Coronary artery (tissue), 2 donors: ENCODE data around the gene BTBD18.

ENCODE experiments used
- DNase-seq: peaks from one replicate; pipeline ENCODE4 v3.0.0-alpha.2; 2017; ENCODE audit warnings: low spot score
- H3K27ac ChIP-seq, 2 donors: fragments of 200-600 bp; sonication (generic); one replicate each; pipeline ENCODE4 v1.5.1; 2016 to 2019
- H3K4me3 ChIP-seq: fragments of 200-600 bp; sonication (generic); 2 replicates; pipeline ENCODE4 v1.5.1; 2016; ENCODE audit warnings: mild to moderate bottlenecking, moderate library complexity
- CTCF ChIP-seq: fragments of 200-600 bp; sonication (generic); IDR thresholded peaks from one replicate; pipeline ENCODE4 v1.5.1; 2019; ENCODE audit warnings: antibody characterized with exemption

The BTBD18 gene

DNA sequence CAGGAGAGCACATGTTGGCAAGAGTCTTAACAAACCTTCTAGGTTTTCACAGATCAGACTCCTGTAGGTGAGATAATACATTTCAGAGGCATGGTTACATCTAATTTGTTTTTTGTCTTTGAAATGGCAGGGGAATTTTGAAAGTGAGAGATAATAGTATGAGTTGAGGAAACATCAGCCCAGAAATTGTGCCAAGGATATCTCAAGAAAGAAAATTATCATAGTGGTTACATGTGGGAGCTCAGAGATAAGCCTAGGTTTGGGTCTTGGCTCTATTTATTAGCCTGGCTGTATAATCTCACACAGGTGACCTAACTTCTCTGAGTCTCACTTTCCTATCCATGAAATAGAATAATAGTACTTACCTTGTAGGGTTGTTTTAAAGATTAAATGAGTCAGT is 443 bp downstream of the BTBD18 start:
- TF ChIP-seq CTCF, result no peak
- DNase-seq, result no peak
- Histone ChIP-seq H3K27ac (no peak overlapping the region), H3K4me3 (no peak overlapping the region)

DNA sequence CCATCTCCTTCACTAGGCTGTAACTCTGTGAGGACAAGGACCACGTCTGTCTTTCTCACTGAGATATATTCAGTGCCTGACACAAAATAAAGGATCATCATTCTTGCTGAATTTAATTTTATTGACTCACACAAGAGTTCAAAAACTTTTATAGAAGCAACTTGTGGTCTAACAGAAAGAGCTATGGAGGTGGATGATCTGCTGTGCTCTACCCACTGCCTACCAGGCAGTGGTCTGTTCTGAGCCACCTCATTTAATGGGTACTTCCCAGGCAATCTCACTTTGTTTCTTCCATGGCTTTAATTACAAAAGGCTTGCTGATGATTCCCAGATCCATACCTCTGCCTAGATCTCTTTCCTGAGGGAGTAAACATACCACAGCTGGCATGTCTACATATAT is 4.7 kb downstream of the BTBD18 start:
- no peak for DNase-seq
- Histone ChIP-seq H3K4me3 (no peak overlapping the region), H3K27ac (no peak overlapping the region)
- TF ChIP-seq CTCF, result no peak

DNA sequence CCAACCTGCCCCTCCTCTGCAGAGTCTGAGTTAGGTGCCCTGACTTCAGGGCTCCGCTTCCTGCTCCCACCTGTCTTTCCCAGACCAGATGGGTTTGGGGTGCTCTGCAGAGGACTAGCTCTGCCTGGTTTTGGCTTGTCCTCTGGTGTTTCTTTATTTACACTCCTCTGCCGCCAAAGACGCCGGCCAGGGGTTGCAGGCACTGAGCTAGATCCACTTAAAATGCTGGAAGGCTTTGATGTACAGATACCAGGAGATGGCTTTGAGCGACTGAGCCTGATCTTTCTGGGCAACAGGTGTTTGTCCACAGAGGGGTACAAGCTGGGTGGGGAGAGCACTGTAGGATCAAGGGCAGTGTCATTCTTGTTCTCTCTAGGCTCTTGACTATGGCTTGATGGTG is 6.4 kb downstream of the BTBD18 start:
- Histone ChIP-seq H3K4me3 (no peak overlapping the region), H3K27ac (no peak overlapping the region)
- DNase-seq, result no peak
- TF ChIP-seq CTCF, result no peak

DNA sequence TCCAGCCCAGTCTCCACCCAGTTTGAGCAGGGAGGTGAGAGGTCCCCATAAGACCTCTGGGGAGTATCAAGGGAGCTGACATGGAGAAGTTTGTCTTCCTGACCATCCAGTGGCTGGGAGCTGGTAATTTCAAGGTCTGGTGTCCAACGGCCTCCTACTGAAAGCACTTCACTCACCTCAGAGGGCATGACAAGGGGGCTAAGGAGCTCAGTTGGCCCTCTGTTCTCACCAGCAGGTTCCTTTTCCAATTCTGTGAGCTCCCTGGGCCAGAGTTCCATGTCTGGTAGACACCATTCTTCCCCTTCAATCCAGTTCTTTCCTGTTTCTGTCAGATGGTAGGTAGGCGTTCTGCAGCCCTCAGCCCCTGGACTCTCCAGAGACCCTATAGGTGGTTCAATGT is 7.3 kb downstream of the BTBD18 start:
- no peak overlapping the region for H3K27ac ChIP-seq
- H3K4me3 ChIP-seq, result no peak overlapping the region
- no peak for DNase-seq
- no peak for TF ChIP-seq CTCF

DNA sequence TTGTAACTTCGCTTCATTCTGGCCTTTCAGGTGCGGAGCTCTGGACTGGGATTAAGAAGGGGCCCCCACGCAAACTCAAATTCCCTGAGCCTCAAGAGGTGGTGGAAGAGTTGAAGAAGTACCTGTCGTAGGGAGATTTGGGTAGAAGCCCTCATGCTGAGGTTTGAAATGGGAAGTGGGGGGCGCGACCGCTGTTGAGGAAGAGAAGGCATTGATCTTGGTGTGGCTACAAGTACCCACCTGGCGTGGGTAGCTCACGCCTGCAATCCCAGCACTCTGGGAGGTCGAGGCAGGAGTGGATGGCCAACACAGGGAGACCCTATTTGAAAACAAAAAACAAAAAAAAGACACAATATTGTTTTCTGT is 9.5 kb downstream of the BTBD18 start:
- peak overlapping the region; percentile 93 to 97 for H3K27ac ChIP-seq

GRCh38 chr11:57741132-57742086 is 10.2 kb downstream of the BTBD18 start, which contains the start of gene SELENOH:
Gene SELENOH (plus strand): TSS chr11:57741491. CDS start chr11:57741596, 105 bp downstream.
- H3K4me3 ChIP-seq, result peak within 1 kb of the TSS; percentile 83
- peak; percentile 98 for DNase-seq
- no peak for TF ChIP-seq CTCF
- H3K27ac ChIP-seq, result peak within 1 kb of the TSS; percentile 93 to 97

More for the DNA sequence above, 9.5 kb downstream of the BTBD18 start:
- peak overlapping the region; percentile 83 for H3K4me3 ChIP-seq
- TF ChIP-seq CTCF, result no peak
- DNase-seq, result no peak
